Nephron (organoid): Measurements from ENCODE around the gene PTPRT.

Source experiments
- H3K27ac Mint-ChIP-seq, 3 experiments: 2 replicates each; pipeline ENCODE4 v1.8.0; 2020; ENCODE audit warnings: mixed read lengths in 3 of 3, mild to moderate bottlenecking in 2 of 3, moderate library complexity in 1 of 3
- H3K27me3 Mint-ChIP-seq: 2 replicates; pipeline ENCODE4 v1.8.0; 2021; ENCODE audit warnings: low read depth, mild to moderate bottlenecking, moderate library complexity, mixed read lengths
- H3K36me3 Mint-ChIP-seq: 2 replicates; pipeline ENCODE4 v1.8.0; 2020; ENCODE audit warnings: low read depth, mixed read lengths
- H3K4me1 Mint-ChIP-seq: 2 replicates; pipeline ENCODE4 v1.8.0; 2020; ENCODE audit warnings: mixed read lengths
- H3K4me3 Mint-ChIP-seq, 3 experiments: 2 replicates each; pipeline ENCODE4 v1.8.0; 2020; ENCODE audit warnings: mild to moderate bottlenecking in 3 of 3, mixed read lengths in 3 of 3, moderate library complexity in 2 of 3
- H3K9me3 Mint-ChIP-seq: 2 replicates; pipeline ENCODE4 v1.8.0; 2020; ENCODE audit warnings: mixed read lengths
- CTCF ChIP-seq, 3 experiments: fragments of 200-600 bp; sonication (generic); IDR thresholded peaks; one replicate each; pipeline ENCODE4 v1.5.0; 2021; ENCODE audit warnings: antibody characterized with exemption in 3 of 3; ENCODE audit not compliant: unreplicated experiment in 3 of 3

The PTPRT gene

GRCh38 chr20:42714298-42715141 lies 475.2 kb downstream of the PTPRT start:
- peaks cover 21% of the 10 kb centered on the region for H3K9me3 Mint-ChIP-seq
- TF ChIP-seq CTCF (IDR thresholded peaks at IDR 0.05; ENCODE audit: unreplicated experiment in 3 of 3) = no peak
- no peak overlapping the region for H3K4me3 Mint-ChIP-seq
- H3K27ac Mint-ChIP-seq = no peak overlapping the region
- no peaks in the 10 kb centered on the region for H3K4me1 Mint-ChIP-seq
- H3K27me3 Mint-ChIP-seq = peaks cover 3% of the 10 kb centered on the region
- H3K36me3 Mint-ChIP-seq = no peaks in the 10 kb centered on the region

- Mint-ChIP-seq H3K4me3 (no peak overlapping the region), H3K27ac (no peak overlapping the region), H3K36me3 (no peaks in the 10 kb centered on the region), H3K9me3 (peaks cover 19% of the 10 kb centered on the region), H3K4me1 (peaks cover 5% of the 10 kb centered on the region), H3K27me3 (peaks cover 8% of the 10 kb centered on the region)
- no peak for TF ChIP-seq CTCF (IDR thresholded peaks at IDR 0.05; ENCODE audit: unreplicated experiment in 3 of 3)
Measured at GRCh38 chr20:42708266-42708665, 481.4 kb downstream of the PTPRT start.

GRCh38 chr20:42706759-42707158 lies 482.9 kb downstream of the PTPRT start:
- peak overlapping the region in 1 of 3 experiments; percentile 40 for H3K27ac Mint-ChIP-seq
- H3K9me3 Mint-ChIP-seq = peaks cover 25% of the 10 kb centered on the region
- H3K4me3 Mint-ChIP-seq = no peak overlapping the region
- peaks cover 8% of the 10 kb centered on the region for H3K27me3 Mint-ChIP-seq
- peaks cover 5% of the 10 kb centered on the region for H3K4me1 Mint-ChIP-seq
- no peak for TF ChIP-seq CTCF (IDR thresholded peaks at IDR 0.05; ENCODE audit: unreplicated experiment in 3 of 3)
- H3K36me3 Mint-ChIP-seq = no peaks in the 10 kb centered on the region

- peaks cover 8% of the 10 kb centered on the region for H3K27me3 Mint-ChIP-seq
- no peaks in the 10 kb centered on the region for H3K36me3 Mint-ChIP-seq
- H3K9me3 Mint-ChIP-seq = peaks cover 18% of the 10 kb centered on the region
- TF ChIP-seq CTCF (IDR thresholded peaks at IDR 0.05; ENCODE audit: unreplicated experiment in 3 of 3) = no peak
- H3K27ac Mint-ChIP-seq = no peak overlapping the region
- no peak overlapping the region for H3K4me3 Mint-ChIP-seq
- H3K4me1 Mint-ChIP-seq = peaks cover 5% of the 10 kb centered on the region
Measured at GRCh38 chr20:42705550-42705949, 484.2 kb downstream of the PTPRT start.

GRCh38 chr20:42703744-42704143 lies 486.0 kb downstream of the PTPRT start:
- Mint-ChIP-seq H3K4me1 (peaks cover 5% of the 10 kb centered on the region), H3K36me3 (no peaks in the 10 kb centered on the region), H3K4me3 (no peak overlapping the region), H3K9me3 (peaks cover 11% of the 10 kb centered on the region), H3K27me3 (peaks cover 8% of the 10 kb centered on the region), H3K27ac (no peak overlapping the region)
- no peak for TF ChIP-seq CTCF (IDR thresholded peaks at IDR 0.05; ENCODE audit: unreplicated experiment in 3 of 3)

- no peak overlapping the region for H3K4me3 Mint-ChIP-seq
- H3K27ac Mint-ChIP-seq = no peak overlapping the region
- peaks cover 15% of the 10 kb centered on the region for H3K27me3 Mint-ChIP-seq
- peaks cover 6% of the 10 kb centered on the region for H3K9me3 Mint-ChIP-seq
- no peaks in the 10 kb centered on the region for H3K36me3 Mint-ChIP-seq
- no peak for TF ChIP-seq CTCF (IDR thresholded peaks at IDR 0.05; ENCODE audit: unreplicated experiment in 3 of 3)
- peaks cover 4% of the 10 kb centered on the region for H3K4me1 Mint-ChIP-seq
Measured at GRCh38 chr20:42701948-42702347, 487.8 kb downstream of the PTPRT start.
